Stimulated activated CD8-positive, alpha-beta memory T cell treated with anti-CD3 and anti-CD28 coated beads, Interleukin-7, amount 100 ng/mL, for 4 hours (primary cell): ENCODE data around the gene HS6ST3.

Source experiments
- DNase-seq, 2 donors: peaks; one replicate each; pipeline ENCODE4 v3.0.0-alpha.2; 2020; ENCODE audit warnings: low read depth in 2 of 2

The HS6ST3 gene

DNA sequence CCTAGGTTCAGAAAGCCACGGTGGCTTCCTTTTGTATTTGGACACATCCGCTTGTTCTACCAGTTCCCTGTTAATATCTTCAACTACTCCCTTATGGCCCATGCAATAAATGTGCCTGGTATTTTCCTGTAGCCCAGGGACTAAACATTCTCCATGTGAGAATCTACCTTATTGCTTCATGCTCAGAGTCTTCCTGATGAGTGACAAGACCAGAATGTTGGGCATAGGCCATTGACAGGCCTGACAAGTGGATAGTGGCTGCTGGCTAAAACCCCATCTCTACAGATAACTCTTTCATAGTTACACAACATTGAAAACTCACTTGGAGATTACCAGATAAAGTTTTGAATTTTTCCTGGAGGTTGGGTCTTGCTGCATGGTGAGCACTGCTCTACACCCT lies 449.9 kb downstream of the HS6ST3 start:
- no peak for DNase-seq

DNA sequence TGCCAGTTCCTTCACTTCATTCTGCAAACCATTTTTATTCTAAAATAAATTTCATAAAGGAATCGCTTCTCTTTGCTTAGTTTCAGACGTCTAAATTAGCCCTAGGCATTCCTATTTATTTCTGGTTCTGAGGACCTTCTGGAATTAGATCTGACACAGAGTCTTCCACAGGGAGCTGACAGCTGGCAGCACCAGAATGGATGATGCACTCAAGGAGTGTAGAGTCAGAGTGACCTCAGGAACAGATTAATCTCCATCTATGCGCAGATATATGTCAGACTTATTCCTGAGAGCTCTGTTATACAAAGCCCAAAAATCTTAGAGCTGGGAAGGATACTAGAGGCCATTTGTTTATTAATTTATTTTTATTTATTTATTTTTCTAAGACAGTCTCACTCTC lies 450.8 kb downstream of the HS6ST3 start:
- no peak for DNase-seq

DNA sequence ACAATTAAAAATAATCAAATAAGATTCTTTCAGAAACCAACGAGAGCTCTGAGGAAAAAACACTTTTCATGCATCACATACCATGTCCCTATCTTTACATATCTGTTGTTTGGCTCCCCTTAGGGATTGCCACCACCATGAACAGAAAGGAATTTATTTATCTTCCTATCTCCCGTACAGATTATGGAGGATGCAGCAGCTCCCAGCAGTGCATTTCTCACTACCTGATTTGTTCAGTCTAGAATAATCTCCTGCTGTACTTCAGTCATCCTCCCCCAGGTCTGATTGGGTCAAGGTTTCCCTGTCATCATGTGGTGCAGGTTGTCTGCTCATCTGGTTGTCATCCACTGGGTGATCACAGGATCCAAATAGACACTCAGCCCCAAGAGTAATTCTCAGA lies 453.1 kb downstream of the HS6ST3 start:
- no peak for DNase-seq

DNA sequence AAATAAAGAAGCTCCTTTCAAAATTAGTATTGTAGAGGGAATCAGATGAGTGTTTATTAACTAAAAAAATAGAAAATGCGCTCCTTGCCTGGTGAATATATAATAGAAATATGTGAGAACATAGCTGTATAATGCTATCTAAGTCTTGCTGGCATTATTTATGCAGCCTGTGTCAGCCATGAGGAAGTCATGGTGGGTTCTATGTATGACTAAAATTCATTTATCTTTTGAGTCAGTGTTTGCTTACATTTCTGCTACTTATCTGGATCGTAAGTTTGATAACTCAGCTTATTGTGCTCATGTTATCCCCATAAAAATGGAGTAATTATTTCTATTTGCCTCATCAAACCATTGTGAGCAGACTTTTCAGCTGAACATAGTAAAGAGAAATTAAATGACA lies 455.1 kb downstream of the HS6ST3 start:
- DNase-seq = no peak

DNA sequence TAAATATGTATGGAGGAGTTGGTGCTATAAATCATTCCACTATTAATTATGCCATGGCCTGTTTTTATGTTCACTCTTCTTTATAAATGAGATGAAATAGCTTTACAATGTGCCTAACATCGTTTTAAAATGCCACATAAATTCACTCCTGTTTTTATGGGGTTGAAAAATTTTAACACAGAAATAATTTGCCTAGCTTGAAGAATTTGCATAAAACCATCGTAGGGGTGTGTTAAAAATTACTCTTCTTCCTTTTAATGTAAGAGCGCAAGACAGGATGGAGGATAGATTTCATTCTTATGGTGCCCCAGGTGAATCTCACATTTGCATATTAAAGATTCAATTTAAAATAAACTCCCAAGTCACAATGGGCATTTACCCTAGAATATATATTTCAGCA lies 456.6 kb downstream of the HS6ST3 start:
- no peak for DNase-seq

DNA sequence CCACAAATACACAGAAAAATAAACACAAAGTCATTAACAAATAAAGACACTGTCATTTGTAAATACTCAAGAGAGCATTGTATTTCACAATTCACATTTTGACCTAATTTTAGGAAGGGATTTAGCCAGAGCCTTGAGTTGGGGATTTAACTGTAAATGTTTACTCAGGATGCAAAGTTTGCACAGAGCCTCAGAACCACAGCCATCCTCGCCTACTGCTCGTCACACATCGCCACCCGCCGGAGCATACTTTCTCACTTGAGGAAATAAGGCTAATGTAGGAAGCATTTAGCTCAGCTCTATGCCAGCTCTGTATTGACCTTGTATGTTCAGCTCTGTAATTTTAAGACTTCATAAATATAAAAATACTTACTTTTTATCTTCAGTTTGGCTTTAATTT lies 461.6 kb downstream of the HS6ST3 start:
- no peak for DNase-seq

DNA sequence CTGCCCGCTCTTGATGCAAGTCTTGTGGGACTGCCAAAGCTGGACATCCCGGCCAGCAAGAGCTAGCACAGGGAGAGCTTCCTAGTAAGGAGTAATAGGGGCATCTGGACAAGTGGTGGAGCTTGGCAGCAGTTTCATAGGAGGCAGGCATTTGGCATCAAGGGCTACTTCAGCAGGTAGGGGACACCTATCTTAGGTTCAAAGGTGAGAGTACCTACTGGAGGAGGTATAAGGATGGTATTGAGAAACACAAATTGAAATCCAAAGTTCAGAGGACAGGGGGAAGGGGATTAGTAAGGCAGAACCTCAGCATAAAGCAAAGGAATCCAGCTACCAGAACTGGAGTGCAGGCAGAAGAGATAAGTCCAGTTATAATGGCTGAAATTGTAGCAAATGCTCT lies 462.7 kb downstream of the HS6ST3 start:
- DNase-seq = no peak

DNA sequence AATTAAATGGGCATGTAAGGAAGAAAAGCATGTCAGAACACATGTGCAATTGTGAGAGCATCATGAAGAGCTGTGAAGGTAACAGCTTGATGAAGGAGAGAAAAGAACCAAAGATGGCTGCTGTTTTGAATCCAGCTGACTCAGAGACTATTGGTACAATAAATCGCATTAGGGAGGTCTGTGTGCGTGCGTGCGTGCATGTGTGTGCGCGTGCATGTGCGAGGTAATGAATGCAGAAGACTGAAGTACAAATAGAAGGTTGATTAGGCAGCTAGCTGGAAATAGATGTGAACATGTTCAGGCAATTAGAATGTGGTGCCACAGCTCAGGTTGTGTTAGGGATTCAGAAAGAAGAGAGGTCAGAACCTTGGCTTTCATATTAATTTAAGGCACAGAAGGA lies 463.9 kb downstream of the HS6ST3 start:
- no peak for DNase-seq

DNA sequence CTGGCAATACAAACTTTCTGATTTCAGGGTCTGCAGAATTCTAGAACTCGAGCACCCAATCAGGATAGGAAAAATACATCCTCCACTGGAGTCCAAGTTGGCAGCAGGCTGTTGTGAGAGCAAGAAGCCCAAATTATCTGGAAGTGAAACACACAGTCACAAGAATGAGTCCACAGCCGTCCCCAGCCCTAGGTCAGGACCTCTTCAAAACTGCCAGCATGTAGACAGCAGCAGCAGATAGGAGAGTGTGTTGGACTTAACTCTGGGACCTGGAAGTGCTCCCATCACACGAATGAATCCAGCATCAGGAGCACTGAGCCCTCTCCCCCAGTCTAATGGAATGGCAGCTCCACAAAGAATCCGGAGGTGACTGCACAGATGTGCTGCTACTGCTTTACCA lies 483.7 kb downstream of the HS6ST3 start:
- no peak for DNase-seq

DNA sequence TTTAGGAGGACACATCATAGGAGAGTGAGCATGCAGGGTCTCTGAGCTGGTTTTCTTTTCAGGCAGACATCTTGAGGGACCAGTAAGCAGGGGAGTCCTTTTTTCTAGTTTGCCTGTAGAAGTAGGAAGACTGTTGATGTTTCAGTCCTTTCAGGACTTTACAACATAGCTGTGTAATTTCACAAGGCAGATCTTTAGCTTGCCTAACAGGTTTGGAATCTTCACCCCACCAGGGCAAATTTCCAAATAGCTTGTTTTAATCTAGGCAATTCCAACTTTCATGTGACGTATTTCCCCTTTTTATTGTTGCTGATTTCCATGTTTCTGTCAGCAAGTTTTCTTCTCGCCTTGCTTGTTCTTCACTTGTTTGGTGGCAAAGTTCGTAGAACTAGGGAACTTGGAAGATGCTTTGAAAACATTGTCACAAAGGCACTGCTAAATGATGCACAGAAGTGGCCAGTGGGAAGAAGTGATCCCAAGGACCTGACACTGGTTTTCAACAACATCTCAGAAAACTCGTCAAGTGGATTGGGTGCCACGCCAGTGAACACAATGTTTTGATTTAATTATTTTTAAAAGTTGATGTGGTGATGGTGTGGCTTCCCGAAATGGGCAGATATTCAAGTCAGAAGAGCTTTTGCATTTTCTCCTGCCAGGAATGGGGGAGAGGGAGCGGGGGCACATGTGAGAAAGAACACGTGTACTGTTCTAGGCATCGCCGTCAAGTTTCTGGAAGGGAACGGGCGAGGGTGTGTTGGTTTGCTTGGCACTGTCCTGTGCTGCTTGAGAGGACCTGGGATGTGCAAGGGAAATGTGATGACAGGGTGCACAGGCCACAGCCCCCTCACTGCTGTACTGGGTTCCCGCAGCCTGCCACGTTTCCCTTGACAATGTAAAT lies 485.8 kb downstream of the HS6ST3 start:
- DNase-seq = no peak

DNA sequence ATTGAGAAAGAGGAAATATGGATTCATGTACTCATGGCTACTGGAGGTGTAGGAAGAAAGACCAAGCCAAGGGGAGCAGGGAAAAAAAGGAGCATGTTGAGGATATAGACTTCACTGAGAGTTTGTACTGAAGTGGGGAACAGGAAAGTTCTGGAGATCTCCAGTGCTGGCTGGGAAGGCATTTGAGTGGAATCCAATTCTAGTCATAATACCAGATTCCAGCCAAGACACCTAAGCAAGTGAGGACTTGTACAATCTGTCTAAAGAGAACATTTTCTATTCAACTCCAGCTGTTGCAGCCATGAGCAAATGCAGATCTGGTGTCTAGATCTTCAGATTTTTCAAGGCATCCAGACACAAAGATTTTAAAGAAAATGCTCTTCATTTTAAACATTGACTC lies 491.8 kb downstream of the HS6ST3 start:
- DNase-seq = no peak

DNA sequence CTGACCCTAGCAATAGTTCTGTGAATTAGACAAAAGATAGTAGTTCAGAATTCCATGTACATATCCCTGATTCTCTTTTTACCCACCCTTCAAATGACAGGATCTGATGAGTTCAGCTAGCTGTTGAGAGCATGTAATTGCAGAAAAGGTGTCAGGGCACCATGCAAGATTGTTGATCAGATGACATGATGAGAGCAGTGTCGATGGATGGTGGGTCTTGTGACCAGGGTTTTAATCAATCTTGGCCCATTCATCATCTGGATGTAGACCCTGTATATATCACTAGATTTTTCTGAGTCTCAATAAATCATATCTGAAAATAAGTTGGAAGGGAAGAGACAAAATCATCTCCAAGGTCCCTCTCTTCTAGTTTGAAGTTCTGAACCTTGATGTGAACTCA lies 525.3 kb downstream of the HS6ST3 start:
- no peak for DNase-seq

DNA sequence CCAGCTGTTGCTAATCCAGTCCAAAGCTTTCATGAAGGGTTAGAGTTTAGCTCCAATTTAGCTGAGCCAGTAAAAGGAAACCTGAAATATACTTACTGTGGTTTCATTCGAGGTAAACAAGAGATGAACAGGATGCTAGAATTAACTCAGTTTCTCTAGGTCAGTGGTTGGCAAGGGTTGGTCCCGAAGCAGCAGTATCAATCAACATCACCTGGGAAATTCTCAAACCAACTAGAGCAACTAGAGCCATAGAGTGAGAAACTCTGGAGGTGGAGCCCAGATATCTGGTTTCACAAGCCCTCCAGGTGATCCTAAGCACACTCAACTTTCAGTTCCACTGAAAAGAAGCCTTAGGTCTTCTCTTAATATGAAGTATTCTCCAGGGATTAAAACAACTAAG lies 527.6 kb downstream of the HS6ST3 start:
- no peak for DNase-seq

DNA sequence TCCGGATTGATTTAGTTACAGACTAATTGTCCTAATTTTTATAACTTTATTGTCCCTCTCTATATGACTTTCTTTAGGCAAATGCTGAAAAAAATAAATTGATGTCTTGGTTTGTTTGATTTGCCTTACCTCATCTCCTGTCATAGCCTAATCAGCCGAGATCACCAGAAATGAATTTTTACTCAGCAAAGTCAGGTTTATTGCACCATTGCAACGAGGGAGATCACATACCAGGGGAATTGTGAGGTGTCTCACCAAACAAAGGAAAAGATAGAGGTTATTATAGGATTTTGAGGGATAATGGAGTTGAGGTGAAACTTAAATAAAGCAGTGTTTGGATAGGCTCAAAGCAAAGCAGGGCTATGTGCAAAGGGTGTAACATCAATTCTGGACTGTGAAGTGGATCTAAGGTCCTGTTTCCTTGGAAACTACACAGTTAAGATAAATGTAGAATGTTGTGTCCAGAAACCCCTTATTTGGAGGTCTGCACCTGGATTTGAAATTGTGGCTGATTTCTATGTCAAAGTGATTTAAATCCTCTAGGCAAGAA lies 531.8 kb downstream of the HS6ST3 start:
- DNase-seq = no peak

DNA sequence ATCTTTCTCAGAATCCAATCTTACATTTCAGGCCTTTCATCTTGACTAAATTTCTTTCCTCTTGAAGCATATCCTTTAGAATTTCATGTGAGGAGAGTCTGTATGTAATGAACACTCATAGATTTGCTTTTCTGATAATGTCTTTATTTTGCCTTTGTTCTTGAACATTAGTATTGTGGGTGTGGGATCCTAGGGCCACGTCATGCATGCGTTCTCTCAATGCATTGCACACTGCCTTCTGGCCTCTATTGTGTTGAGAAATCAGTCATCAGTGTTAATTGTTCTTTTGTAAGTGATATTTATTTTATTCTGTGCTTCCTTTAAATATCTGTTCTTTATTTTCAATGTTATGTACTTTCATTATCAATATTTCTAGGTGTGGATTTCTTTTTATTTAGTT lies 539.4 kb downstream of the HS6ST3 start:
- DNase-seq = no peak

DNA sequence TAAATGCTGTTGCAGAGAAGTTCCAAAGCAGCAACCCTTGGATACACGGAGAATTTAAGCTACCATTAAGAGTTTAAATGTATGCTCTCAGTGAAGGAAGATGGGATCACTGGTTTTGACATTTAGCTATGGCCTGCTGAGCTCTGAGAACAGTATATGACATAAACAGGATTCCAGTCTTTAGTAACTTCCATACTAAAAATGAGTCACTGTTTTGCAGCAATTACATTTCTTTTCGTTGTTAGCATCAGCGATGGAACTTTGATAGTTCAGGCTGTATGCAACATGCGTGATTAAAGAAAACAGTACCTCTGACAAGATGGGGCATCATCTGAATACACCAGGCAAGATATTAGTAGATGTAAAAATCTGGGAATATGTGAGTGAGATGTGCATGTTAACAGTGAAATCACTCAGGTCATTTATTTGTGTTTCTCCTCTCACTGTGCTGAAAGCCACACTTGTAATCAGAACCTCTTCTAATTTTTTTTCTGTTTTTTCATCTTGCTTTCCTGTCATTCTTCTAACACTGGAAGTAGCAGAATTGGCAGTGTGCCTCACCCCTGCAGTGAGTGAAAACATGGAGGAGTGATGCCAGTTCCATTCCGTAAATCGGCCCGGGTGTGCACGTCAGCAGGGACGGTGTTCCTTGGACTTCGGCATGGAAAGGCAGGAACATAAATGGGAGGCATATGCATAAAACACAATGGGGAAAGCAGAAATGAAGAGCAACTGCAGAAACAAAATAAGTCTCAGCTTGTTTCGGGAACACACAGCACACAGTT lies 542.8 kb downstream of the HS6ST3 start:
- no peak for DNase-seq

DNA sequence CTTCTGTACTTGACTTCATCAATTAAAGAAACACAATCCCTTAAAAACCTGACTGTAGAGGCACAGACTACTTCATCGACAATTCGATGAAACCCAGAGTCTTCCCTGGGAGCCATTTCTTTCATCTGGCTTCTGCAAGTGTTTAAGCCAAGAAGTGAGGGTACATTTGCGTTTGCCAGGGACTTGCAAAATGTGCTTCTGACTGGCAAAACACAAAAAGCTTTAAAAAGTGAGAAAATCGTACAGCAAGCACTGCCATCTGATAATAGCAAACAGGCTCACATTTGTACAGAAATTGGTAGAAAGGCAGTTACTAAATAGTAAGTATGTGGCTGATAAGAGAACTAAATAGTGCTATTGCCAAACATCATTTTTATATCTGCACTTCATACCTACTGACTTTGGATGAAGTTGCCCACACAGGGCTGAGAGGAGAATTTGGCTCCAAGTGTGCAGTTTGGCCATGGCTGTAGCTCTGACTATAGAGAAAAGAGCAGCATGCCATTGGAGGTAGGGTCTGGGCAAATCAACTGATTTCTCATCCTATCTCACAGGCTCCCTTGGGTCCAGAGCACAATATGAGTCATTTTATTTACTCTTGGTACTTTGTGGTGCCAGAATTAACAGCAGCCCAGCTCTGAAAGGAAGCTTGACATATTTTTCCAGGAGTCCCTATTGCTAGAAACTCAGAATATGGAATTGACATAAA lies 546.2 kb downstream of the HS6ST3 start:
- DNase-seq = no peak

DNA sequence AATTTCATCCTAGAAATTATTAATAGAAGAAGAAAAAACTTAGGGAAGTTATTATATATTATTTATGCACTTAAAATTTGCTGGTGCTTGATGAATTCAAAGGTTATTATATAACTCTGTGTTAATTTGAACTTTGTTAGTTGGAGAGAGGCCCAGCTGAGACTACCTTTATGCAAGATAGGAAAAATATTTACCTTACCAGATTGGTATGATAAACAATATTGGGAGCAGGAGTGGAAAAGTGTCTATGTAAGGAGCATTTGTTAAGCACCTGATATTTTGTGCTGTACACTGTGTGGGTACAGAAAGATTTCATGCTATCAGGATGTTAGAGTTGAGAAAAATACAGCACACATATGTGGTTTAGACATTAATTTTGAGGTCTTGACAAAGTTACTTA lies 547.1 kb downstream of the HS6ST3 start:
- DNase-seq = no peak

DNA sequence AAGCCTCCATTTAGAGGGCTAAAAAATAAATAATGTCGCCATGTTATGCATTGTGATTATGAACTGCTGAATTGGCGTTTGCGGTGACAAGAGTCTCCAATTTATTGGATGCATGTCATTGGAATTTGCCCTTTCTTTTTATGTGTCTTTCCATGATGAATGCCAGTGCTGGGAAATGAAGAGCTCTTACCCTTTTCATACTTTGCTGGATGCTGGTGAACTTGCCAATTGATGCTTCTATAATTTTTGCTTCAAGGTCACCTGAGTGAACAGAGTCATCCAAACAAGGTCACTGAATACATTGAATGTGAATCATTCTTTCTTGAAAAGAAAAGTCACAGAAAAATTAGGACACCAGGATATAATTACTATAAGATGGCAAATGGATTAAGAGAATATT lies 556.2 kb downstream of the HS6ST3 start:
- DNase-seq = no peak

DNA sequence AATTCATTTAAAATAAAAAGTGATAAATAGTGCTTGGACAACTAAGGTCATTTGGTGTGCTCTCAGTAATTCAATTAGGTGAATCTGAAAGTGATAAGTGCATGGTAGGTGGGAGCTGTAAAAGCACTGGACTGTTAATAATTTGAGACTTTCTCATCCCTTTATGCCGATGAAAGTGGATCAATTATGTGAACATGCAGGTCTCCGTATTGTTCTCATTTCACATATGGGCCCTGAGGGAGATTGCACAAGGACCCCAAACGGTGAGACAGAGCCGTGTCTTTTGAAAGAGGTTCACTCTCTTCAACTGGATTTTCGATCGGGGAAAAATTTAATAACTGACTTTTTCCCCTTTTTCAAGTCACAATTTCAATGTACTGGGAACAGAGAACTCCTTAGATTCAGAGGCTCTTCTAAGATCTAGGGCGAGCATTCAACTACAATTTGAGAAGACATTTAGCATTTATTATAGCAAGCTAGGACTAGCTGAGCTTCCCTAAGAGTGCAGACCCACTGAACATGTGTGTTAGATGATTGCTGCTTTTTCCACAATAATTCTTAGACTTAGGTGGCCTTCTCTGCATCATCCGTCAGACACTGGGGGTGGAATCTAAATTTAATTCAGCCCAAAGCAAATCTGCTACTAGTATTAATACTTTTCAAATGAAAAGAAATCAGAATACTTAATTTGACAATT lies 556.8 kb downstream of the HS6ST3 start:
- no peak for DNase-seq

DNA sequence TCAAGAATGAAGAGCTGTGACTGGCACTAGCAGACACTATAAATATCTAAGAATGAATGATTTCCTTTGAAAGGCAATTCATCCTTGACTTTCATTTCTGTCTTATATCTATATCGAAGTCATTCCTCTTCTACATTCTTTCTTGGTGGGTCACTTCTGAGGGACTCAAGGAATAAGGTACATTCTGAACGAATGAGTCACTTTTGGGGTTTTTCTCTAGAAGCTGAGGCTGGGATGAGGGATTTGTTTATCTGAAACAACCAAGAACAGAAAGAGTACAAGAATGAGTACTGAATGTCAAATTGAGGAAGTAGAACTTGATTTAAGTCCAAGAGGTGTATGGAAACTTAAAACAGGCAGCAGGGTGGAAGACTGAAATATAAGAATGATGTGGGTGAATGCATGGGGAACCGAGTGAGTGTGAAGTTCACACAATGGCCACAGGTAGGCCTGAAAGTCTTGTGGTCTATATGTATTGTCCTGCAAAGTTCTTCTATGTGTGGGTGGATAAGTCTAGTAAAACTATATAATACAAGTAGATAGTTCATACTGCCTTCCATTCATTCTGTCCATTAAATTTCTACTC lies 560.5 kb downstream of the HS6ST3 start:
- no peak for DNase-seq
